ENCODE results near the gene TANC1.
A peak's percentile ranks its signal among the peaks of the same experiment; 100 is the strongest.

The TANC1 gene

GRCh38 chr2:158995677-158996049 lies 27.2 kb downstream of the TANC1 start:
- H3K36me3 ChIP-seq = no peaks in the 10 kb centered on the region
- H3K4me1 ChIP-seq = peaks cover 0 to 67% (median 23%) of the 10 kb centered on the region in 4 donors
- H3K27ac ChIP-seq = no peak overlapping the region
- no peak overlapping the region for H3K4me3 ChIP-seq
- no peaks in the 10 kb centered on the region for H3K27me3 ChIP-seq
- intact Hi-C loops (cut with DNase I; ENCODE audit: low total_unique reads) = no loop called here
- TF ChIP-seq CTCF (IDR thresholded peaks at IDR 0.05) = no peak
- DNase-seq = no peak
- H3K9me3 ChIP-seq = no peaks in the 10 kb centered on the region

GRCh38 chr2:158996378-158996993 lies 28.0 kb downstream of the TANC1 start:
- intact Hi-C loops (cut with DNase I; ENCODE audit: low total_unique reads) = no loop called here
- peaks cover 0 to 5% (median 0%) of the 10 kb centered on the region in 3 donors for H3K36me3 ChIP-seq
- peak in 1 of 2 experiments; percentile 20 for TF ChIP-seq CTCF (IDR thresholded peaks at IDR 0.05)

GRCh38 chr2:158997037-158997790 lies 28.8 kb downstream of the TANC1 start:
- H3K4me3 ChIP-seq = no peak overlapping the region
- H3K36me3 ChIP-seq = peaks cover 0 to 10% (median 0%) of the 10 kb centered on the region in 3 donors
- no peaks in the 10 kb centered on the region for H3K27me3 ChIP-seq
- TF ChIP-seq CTCF (IDR thresholded peaks at IDR 0.05) = no peak
- no peak overlapping the region for H3K27ac ChIP-seq
- H3K9me3 ChIP-seq = no peaks in the 10 kb centered on the region
- no peak for DNase-seq
- peaks cover 0 to 69% (median 26%) of the 10 kb centered on the region in 4 donors for H3K4me1 ChIP-seq
- intact Hi-C loops (cut with DNase I; ENCODE audit: low total_unique reads) = no loop called here

More at GRCh38 chr2:158996378-158996993, 28.0 kb downstream of the TANC1 start:
- no peaks in the 10 kb centered on the region for H3K9me3 ChIP-seq
- no peak overlapping the region for H3K4me3 ChIP-seq
- DNase-seq = no peak
- no peak overlapping the region for H3K27ac ChIP-seq
- peaks cover 0 to 65% (median 23%) of the 10 kb centered on the region in 4 donors for H3K4me1 ChIP-seq
- H3K27me3 ChIP-seq = no peaks in the 10 kb centered on the region

GRCh38 chr2:158998551-158999248 lies 30.3 kb downstream of the TANC1 start:
- Histone ChIP-seq H3K27ac (peak overlapping the region; percentile 32 to 50), H3K36me3 (peaks cover 0 to 10% (median 0%) of the 10 kb centered on the region in 3 donors), H3K4me1 (peaks cover 0 to 65% (median 26%) of the 10 kb centered on the region in 4 donors), H3K9me3 (no peaks in the 10 kb centered on the region), H3K4me3 (no peak overlapping the region), H3K27me3 (no peaks in the 10 kb centered on the region)
- no peak for TF ChIP-seq CTCF (IDR thresholded peaks at IDR 0.05)
- intact Hi-C loops (cut with DNase I; ENCODE audit: low total_unique reads) = no loop called here
- DNase-seq = no peak

GRCh38 chr2:158999458-158999857 lies 31.0 kb downstream of the TANC1 start:
- no peak for TF ChIP-seq CTCF (IDR thresholded peaks at IDR 0.05)
- Histone ChIP-seq H3K9me3 (no peaks in the 10 kb centered on the region), H3K4me3 (no peak overlapping the region), H3K27ac (peak overlapping the region; percentile 32 to 50), H3K36me3 (peaks cover 0 to 10% (median 0%) of the 10 kb centered on the region in 3 donors), H3K4me1 (peaks cover 0 to 60% (median 26%) of the 10 kb centered on the region in 4 donors), H3K27me3 (no peaks in the 10 kb centered on the region)
- no peak for DNase-seq
- intact Hi-C loops (cut with DNase I; ENCODE audit: low total_unique reads) = no loop called here

Measured in tibial artery (tissue), 4 donors.